T-helper 17 cell (primary cell): ENCODE measurements around the gene ERVW-1. TPM values are rescaled to one million over a fixed set of nuclear protein-coding genes. Genes with fewer than 3 reads are reported as not detected.
"Not testable (repeated sequence)": the region's sequence is repeated elsewhere in the genome, so short reads cannot be mapped to it uniquely, and the experiment has no call there.

ENCODE experiments used
- ATAC-seq: fragments of 150-1000 bp; cut with Tn5 transposase; 2 replicates; pipeline ENCODE4 v1.10.0; 2021; ENCODE audit warnings: mild to moderate bottlenecking, moderate library complexity
- DNase-seq, 3 donors: peaks; one replicate each; pipeline versions ENCODE4 v3.0.0 to v3.0.0-alpha.2; 2020 to 2021
- H3K9me3 ChIP-seq: one replicate; pipeline ENCODE4 v1.7.0; 2013; ENCODE audit warnings: low read length, mild to moderate bottlenecking; ENCODE audit not compliant: control insufficient read depth, poor library complexity, severe bottlenecking
- H3K27ac Mint-ChIP-seq: one replicate; pipeline ENCODE4 v1.8.0; 2022; ENCODE audit warnings: mild to moderate bottlenecking, moderate library complexity, mixed read lengths
- H3K27me3 Mint-ChIP-seq: one replicate; pipeline ENCODE4 v1.8.0; 2022; ENCODE audit warnings: mixed read lengths
- H3K36me3 Mint-ChIP-seq: one replicate; pipeline ENCODE4 v1.8.0; 2022; ENCODE audit warnings: low read depth, mixed read lengths
- H3K4me1 Mint-ChIP-seq: one replicate; pipeline ENCODE4 v1.8.0; 2022; ENCODE audit warnings: mild to moderate bottlenecking, mixed read lengths
- H3K4me3 Mint-ChIP-seq: one replicate; pipeline ENCODE4 v1.8.0; 2022; ENCODE audit warnings: mild to moderate bottlenecking, moderate library complexity, mixed read lengths
- total RNA-seq, 4 donors: library from RNA in 2 of 4; stranded (reverse) in 2 of 4; gene quantifications; one replicate each; pipeline ENCODE4 v1.2.3 and lab custom pipeline; 2022 to 2026

The ERVW-1 gene, protein sequence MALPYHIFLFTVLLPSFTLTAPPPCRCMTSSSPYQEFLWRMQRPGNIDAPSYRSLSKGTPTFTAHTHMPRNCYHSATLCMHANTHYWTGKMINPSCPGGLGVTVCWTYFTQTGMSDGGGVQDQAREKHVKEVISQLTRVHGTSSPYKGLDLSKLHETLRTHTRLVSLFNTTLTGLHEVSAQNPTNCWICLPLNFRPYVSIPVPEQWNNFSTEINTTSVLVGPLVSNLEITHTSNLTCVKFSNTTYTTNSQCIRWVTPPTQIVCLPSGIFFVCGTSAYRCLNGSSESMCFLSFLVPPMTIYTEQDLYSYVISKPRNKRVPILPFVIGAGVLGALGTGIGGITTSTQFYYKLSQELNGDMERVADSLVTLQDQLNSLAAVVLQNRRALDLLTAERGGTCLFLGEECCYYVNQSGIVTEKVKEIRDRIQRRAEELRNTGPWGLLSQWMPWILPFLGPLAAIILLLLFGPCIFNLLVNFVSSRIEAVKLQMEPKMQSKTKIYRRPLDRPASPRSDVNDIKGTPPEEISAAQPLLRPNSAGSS
- total RNA-seq (not detected), total RNA-seq (lab: John Stamatoyannopoulos, UW) (0 reads per million in 2 donors)

DNA sequence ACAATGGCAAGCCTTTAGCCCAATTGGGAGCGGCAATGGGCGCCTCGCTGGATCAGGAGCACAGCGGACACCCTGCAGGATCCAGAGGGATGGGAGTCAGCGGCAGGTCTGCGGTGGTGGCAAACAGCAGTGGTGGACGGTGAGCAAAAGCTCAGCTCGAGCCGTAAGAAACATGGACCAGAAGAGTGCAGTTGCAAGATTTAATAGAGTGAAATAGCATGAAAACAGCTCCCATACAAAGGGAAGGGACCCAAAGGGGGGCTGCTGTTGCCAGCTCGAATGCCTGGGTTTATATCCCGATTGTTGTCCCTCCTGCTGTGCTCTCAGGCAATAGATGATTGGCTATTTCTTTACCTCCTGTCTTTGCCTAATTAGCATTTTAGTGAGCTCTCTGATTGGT is at the start of gene ERVW-1:
ERVW-1 (minus strand) TSS at position 266 of the 400 bp plus-strand sequence. CDS start 7,565 bp downstream, outside the sequence.
- H3K27ac Mint-ChIP-seq, H3K27me3 Mint-ChIP-seq, H3K4me1 Mint-ChIP-seq, H3K36me3 Mint-ChIP-seq, H3K9me3 ChIP-seq, ATAC-seq, DNase-seq, H3K4me3 Mint-ChIP-seq: not testable (repeated sequence)

DNA sequence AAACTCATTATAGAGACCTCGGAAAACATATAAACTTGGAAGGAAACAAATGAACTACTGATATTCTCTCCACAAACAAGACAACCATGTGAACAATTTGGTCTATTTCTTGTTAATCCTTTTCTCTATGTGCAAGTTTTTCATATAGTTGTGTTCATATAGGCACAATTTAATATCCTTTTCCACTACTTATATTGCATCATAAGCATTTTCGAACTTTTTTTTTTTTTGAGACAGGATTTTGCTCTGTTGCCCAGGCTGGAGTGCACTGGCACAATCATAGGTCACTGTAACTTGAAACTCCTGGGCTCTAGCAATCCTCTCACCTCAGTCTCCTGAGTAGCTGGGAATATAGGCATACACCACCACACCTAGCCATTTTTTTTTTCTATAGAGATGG is 45.4 kb upstream of the ERVW-1 start:
- no peaks in the 10 kb centered on the region for H3K27me3 Mint-ChIP-seq
- H3K9me3 ChIP-seq = no peaks in the 10 kb centered on the region
- H3K4me1 Mint-ChIP-seq = peaks cover 20% of the 10 kb centered on the region
- DNase-seq (no peak), ATAC-seq (no peak)
- H3K4me3 Mint-ChIP-seq = no peak overlapping the region
- no peaks in the 10 kb centered on the region for H3K36me3 Mint-ChIP-seq
- H3K27ac Mint-ChIP-seq = no peak overlapping the region

DNA sequence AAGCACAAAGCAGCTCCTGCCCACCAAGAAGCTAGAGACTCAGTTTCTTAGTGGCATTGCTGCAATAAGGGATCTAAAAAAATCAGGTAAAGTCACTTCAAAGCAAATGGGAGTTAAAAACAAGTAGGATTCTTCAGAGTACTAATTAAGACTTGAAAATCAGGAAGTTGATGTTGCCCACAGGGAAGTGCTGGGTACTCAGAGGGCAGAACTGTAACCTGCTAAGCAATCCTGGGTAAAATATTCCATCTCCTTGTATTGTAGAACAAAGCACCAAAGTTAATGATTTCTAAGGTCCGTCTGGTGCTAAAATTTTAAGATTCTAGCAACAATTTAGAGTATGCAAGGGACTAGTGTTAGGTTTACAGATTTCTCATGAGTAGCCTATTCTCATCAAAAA is 42.3 kb upstream of the ERVW-1 start:
- Mint-ChIP-seq H3K36me3 (peaks cover 3% of the 10 kb centered on the region), H3K27me3 (no peaks in the 10 kb centered on the region), H3K4me3 (no peak overlapping the region), H3K4me1 (peaks cover 3% of the 10 kb centered on the region), H3K27ac (no peak overlapping the region)
- no peaks in the 10 kb centered on the region for H3K9me3 ChIP-seq
- ATAC-seq (no peak), DNase-seq (no peak)

DNA sequence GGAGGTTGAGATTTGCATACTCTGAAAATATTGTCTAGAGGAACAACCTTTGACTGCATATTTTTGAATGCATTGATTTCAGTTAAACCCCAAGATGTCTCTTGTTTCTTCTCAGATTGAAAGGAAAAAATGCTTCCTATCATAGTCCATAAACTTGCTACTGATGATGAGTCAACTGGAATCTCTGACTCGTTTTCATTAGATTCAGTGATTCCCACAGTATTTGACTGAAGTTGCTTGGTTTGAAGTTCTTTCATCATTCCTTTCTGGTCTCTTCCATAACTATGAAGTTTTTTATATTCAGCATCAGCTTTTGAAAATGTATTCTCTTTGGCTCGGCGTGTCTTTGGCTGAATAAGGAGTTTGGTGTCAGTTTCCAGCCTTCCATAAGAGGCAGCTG is 39.9 kb upstream of the ERVW-1 start:
- no peaks in the 10 kb centered on the region for H3K9me3 ChIP-seq
- Mint-ChIP-seq H3K4me3 (no peak overlapping the region), H3K36me3 (peaks cover 3% of the 10 kb centered on the region), H3K27ac (no peak overlapping the region), H3K27me3 (no peaks in the 10 kb centered on the region), H3K4me1 (peaks cover 3% of the 10 kb centered on the region)
- no peak for DNase-seq
- no peak for ATAC-seq

DNA sequence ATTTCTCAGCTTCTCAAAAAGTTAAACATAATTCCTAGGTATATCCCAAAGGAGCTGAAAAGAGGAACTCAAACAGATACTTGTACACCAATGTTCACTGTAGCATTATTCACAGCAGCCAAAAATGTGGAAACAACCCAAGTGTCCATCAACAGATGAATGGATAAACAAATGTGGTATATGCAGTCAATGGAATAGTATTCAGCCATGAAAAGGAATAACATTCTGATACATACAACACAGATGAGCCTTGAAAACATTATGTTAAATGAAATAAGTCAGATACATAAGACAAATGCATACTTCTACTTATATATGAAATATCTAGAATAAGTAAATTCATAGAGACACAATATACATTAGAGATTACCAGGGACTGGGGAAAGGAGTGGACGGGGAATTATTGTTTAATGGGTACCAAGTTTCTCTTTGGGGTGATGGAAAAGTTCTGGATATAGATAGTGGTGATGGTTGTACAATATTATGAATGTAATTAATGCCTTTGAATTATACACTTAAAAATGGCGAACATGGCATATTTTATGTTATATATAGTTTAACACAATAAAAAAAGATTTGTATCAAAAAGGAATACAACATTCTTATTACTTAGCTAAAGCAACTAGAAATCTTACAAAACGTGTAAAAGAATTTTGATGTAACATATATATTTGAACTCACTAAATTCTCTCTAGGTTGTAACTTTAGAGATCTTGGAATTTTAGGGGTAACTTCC is 35.6 kb upstream of the ERVW-1 start:
- peaks cover 3% of the 10 kb centered on the region for H3K36me3 Mint-ChIP-seq
- H3K9me3 ChIP-seq = no peaks in the 10 kb centered on the region
- no peak for ATAC-seq
- H3K4me1 Mint-ChIP-seq = no peaks in the 10 kb centered on the region
- no peak overlapping the region for H3K4me3 Mint-ChIP-seq
- no peak overlapping the region for H3K27ac Mint-ChIP-seq
- DNase-seq = no peak
- no peaks in the 10 kb centered on the region for H3K27me3 Mint-ChIP-seq

DNA sequence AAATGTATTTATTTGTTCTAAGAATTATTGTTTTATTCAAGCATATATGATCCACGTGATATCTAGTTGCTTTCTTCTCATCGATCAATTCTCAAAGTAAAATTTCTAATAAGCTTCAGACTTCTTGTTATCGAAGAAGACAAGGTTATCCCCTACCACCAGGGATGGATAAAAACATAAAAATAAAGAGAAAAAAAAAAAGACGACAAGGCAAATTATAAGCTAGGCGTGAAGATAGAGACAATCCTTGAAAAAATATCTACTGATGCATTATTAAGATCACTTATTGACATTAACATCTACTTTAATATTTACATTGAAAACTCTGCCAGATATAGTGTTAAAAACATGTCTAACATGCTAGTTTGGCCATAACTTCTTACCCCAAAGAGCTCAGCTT is 31.2 kb upstream of the ERVW-1 start:
- ATAC-seq (no peak), DNase-seq (no peak)
- no peaks in the 10 kb centered on the region for H3K9me3 ChIP-seq
- Mint-ChIP-seq H3K4me1 (peaks cover 5% of the 10 kb centered on the region), H3K4me3 (no peak overlapping the region), H3K36me3 (peaks cover 4% of the 10 kb centered on the region), H3K27me3 (no peaks in the 10 kb centered on the region), H3K27ac (no peak overlapping the region)

DNA sequence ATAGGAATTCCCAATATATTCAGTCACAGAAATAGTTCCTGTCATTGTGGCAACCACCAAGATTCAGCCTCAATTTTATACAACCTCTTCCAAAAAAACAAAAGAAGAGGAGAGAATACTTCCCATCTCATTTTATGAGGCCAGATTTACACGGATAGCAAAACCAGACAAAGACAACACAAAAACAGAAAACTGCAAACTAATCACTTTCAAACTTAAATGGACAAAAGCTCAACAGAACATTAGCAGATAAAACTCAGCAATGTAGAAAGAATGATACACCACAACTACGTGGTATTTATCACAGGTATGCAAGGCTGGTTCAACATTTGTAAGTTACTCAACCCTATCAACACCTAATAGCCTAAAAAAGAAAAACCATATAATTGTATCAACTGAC is 28.6 kb upstream of the ERVW-1 start:
- no peak for ATAC-seq
- H3K36me3 Mint-ChIP-seq = peaks cover 5% of the 10 kb centered on the region
- no peaks in the 10 kb centered on the region for H3K27me3 Mint-ChIP-seq
- H3K4me1 Mint-ChIP-seq = peaks cover 7% of the 10 kb centered on the region
- no peak overlapping the region for H3K4me3 Mint-ChIP-seq
- H3K9me3 ChIP-seq = no peaks in the 10 kb centered on the region
- no peak for DNase-seq
- H3K27ac Mint-ChIP-seq = no peak overlapping the region

DNA sequence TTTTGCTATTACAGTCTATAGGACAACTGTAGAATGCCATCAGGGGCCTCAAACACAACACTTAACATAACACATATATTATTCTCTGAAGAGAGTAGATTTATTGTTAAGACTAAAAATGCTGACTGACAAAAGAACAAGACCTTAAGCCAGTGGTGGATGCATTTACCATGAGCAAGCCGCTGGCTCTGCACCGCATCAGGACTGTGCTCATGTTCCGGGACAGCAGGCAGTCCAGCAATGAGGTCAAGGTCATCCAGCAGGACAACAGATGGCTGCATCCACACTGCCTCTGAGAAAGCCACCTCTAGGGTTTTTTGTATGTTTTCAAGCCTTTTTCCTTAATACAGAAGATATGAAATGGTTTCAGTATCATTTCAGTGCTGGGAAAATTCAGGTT is 26.8 kb upstream of the ERVW-1 start:
- peaks cover 12% of the 10 kb centered on the region for H3K36me3 Mint-ChIP-seq
- H3K27me3 Mint-ChIP-seq = no peaks in the 10 kb centered on the region
- H3K4me1 Mint-ChIP-seq = peaks cover 11% of the 10 kb centered on the region
- H3K4me3 Mint-ChIP-seq = no peak overlapping the region
- no peak overlapping the region for H3K27ac Mint-ChIP-seq
- DNase-seq (no peak), ATAC-seq (no peak)
- H3K9me3 ChIP-seq = no peaks in the 10 kb centered on the region

DNA sequence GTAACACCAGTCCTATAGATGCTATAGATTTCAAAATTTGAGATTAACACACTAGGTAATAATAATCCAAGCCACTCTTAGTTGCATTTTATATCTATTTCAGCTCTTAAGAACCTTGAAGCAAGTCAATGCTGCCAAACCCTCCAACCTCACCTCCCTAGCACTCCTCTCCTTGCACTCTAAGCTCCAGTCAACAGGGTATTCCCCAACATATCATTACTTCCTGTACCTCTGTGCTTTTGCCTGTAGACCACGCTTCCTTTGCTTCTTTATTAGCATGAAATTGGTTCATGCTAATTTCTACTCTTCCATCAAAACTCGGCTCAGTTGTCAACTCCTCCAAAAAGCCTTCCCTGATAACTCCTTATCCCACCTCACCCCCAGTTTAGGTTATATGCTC is 26.0 kb upstream of the ERVW-1 start:
- H3K27ac Mint-ChIP-seq = no peak overlapping the region
- ATAC-seq (no peak), DNase-seq (no peak)
- H3K4me1 Mint-ChIP-seq = peaks cover 11% of the 10 kb centered on the region
- no peak overlapping the region for H3K4me3 Mint-ChIP-seq
- H3K9me3 ChIP-seq = no peaks in the 10 kb centered on the region
- no peaks in the 10 kb centered on the region for H3K27me3 Mint-ChIP-seq
- peaks cover 16% of the 10 kb centered on the region for H3K36me3 Mint-ChIP-seq

DNA sequence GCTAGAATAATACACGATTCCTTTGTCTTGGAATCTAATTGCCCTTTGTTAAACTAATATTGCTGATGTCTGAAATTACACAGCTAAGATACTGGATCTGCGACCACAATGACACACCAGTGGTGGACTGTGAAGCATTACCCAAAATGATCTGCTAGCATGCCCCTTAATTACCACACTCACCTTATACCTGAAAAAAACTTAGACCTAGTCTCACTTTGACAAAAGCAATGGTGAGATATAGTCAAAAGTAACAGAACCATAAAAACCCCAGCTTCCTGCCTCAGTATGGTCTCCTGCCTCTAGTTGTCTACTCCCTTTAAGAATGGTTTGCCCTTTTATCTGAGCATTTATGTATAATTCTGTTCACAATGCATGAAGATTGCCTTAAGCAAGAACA is 20.8 kb upstream of the ERVW-1 start:
- no peaks in the 10 kb centered on the region for H3K9me3 ChIP-seq
- ATAC-seq = no peak
- Mint-ChIP-seq H3K4me3 (no peak overlapping the region), H3K27me3 (no peaks in the 10 kb centered on the region), H3K36me3 (peaks cover 16% of the 10 kb centered on the region), H3K27ac (no peak overlapping the region), H3K4me1 (peaks cover 6% of the 10 kb centered on the region)
- DNase-seq = no peak

DNA sequence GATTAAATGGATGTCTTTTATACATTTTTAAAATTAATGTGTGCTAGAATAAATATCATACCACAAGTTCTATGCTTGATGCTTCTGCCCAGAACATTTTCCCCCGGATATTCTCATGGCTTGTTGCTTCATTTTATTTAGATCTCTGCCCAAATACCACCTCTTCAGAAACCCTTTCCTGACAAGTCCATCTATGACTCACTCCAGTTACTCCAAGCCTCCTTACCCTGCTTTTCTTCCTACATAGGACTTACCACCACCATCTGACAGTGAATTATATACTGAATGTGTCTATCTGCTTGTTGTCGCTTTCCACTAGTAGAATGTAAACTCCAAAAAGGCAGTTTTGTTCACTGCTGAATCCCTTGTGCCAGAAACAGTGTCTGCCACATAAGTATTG is 19.1 kb upstream of the ERVW-1 start:
- Mint-ChIP-seq H3K27ac (no peak overlapping the region), H3K36me3 (peaks cover 16% of the 10 kb centered on the region), H3K27me3 (no peaks in the 10 kb centered on the region), H3K4me3 (peak overlapping the region; percentile 41), H3K4me1 (peaks cover 6% of the 10 kb centered on the region)
- no peaks in the 10 kb centered on the region for H3K9me3 ChIP-seq
- DNase-seq (no peak), ATAC-seq (no peak)

DNA sequence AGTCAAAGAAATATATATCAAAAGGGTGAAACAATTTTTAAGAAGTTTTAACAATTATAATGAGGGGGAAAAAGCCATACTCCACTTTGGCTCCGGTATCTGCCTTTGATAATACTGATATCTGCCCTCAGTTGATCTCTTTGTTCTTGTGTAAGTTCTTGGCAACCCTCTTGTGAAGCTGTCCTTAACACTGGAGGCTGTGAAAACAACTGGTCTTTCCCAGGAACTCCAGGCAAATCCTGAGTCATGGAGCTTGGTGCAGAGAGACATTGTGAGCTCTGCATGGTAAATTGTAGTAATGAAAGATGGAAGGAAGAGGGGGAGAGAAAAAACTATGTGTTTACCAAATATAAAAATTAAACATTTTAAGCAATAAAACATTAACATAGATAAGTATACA is 11.9 kb upstream of the ERVW-1 start:
- Mint-ChIP-seq H3K4me3 (no peak overlapping the region), H3K4me1 (no peaks in the 10 kb centered on the region), H3K27ac (no peak overlapping the region), H3K36me3 (peaks cover 2% of the 10 kb centered on the region), H3K27me3 (no peaks in the 10 kb centered on the region)
- no peak for DNase-seq
- ATAC-seq = no peak
- no peaks in the 10 kb centered on the region for H3K9me3 ChIP-seq

DNA sequence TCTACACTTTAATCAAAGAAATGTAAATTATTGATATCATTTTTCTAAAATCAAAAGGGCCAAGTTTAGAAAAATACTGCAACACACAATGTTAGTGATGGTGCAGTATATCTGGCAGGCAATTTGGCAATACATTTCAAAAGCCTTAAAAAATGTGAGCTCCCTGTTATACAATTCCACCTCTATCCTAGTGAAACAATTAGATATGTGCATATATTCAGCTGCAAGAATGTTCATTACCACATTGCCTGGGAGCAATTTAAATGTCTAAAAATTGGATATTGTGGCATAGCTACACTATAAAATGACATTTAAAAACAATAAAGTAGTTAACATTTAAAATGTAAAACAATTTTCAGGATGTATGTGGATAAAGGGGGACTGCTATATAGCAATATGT is 10.1 kb upstream of the ERVW-1 start:
- Mint-ChIP-seq H3K27me3 (no peaks in the 10 kb centered on the region), H3K27ac (no peak overlapping the region), H3K36me3 (peaks cover 2% of the 10 kb centered on the region), H3K4me3 (no peak overlapping the region), H3K4me1 (no peaks in the 10 kb centered on the region)
- ATAC-seq = no peak
- no peaks in the 10 kb centered on the region for H3K9me3 ChIP-seq
- DNase-seq = no peak
